ENCODE results near the gene PLPPR2.
"Not testable (repeated sequence)": the region's sequence is repeated elsewhere in the genome, so short reads cannot be mapped to it uniquely, and the experiment has no call there.

The PLPPR2 gene

DNA sequence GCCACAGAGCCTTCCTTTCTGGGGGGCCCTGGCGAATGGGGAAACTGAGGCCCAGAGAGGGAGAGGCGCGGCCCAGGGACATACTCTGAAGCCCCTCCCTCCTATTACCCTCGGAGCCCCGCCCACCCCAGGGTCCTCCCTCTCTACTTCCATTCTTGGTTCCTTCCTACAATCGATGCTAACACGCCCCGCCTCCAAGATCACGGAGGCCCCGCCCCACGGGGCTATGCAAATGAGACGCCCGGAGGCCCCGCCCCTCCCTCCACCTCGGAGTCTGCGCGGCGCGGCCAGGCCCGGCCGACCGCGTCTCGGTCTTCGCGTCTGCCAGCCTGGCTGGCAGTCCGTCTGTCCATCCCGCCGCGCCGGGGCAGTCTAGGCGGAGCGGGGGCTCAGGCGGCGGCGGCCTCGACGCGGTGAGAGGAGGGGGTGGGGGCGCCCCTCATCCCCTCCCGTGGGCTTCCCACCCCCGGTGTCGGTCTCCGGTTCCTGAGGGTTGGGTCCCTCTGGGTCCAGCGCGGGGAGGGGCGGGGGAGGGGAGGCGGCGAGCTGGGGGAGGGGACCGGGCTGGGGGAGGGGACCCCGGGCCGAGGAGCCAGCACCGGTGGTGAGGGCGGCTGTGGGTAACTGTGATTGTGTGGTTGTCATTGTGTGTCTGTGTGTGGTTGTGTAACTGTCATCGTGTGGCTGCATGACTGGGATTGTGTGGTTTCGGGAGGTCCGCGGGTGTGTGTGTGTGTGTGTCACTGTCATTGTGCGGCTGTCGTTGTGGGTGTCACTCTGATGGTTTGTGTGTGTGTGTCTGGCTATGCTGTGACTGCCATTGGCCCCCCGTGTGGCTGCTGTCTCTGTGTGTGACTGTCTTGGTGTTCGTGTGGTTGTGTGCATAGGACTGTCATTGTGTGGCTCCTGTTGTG lies at the start of gene PLPPR2:
Gene PLPPR2 (plus strand): TSS at position 273 of the 914 bp plus-strand sequence. CDS start 2,242 bp downstream, outside the sequence.
- peak within 1 kb of the TSS; percentile 81 for H3K4me3 ChIP-seq (replicated peaks; ENCODE audit: low read depth, low read length)
- TF ChIP-seq, protein P1, sequence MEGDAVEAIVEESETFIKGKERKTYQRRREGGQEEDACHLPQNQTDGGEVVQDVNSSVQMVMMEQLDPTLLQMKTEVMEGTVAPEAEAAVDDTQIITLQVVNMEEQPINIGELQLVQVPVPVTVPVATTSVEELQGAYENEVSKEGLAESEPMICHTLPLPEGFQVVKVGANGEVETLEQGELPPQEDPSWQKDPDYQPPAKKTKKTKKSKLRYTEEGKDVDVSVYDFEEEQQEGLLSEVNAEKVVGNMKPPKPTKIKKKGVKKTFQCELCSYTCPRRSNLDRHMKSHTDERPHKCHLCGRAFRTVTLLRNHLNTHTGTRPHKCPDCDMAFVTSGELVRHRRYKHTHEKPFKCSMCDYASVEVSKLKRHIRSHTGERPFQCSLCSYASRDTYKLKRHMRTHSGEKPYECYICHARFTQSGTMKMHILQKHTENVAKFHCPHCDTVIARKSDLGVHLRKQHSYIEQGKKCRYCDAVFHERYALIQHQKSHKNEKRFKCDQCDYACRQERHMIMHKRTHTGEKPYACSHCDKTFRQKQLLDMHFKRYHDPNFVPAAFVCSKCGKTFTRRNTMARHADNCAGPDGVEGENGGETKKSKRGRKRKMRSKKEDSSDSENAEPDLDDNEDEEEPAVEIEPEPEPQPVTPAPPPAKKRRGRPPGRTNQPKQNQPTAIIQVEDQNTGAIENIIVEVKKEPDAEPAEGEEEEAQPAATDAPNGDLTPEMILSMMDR (IDR thresholded peaks at IDR 0.05; ENCODE audit: low read length, missing control alignments) = no peak
- peak; percentile 86 for DNase-seq (ENCODE audit: low read depth)

- H3K4me3 ChIP-seq (replicated peaks; ENCODE audit: low read depth, low read length) = no peak overlapping the region
- DNase-seq (ENCODE audit: low read depth) = no peak
- TF ChIP-seq, protein P1 (IDR thresholded peaks at IDR 0.05; ENCODE audit: low read length, missing control alignments) = no peak
These were observed 48.9 kb upstream of the PLPPR2 start for GRCh38 chr19:11306337-11306736.

GRCh38 chr19:11320278-11320995 lies 34.8 kb upstream of the PLPPR2 start:
- not testable (repeated sequence) for H3K4me3 ChIP-seq (replicated peaks; ENCODE audit: low read depth, low read length); DNase-seq (ENCODE audit: low read depth)

GRCh38 chr19:11321191-11322126 lies 33.8 kb upstream of the PLPPR2 start:
- no peak for DNase-seq (ENCODE audit: low read depth)
- TF ChIP-seq, protein P1 (IDR thresholded peaks at IDR 0.05; ENCODE audit: low read length, missing control alignments) = no peak
- no peak overlapping the region for H3K4me3 ChIP-seq (replicated peaks; ENCODE audit: low read depth, low read length)

GRCh38 chr19:11322269-11323024 lies 32.8 kb upstream of the PLPPR2 start:
- TF ChIP-seq, protein P1 (IDR thresholded peaks at IDR 0.05; ENCODE audit: low read length, missing control alignments) = no peak
- no peak overlapping the region for H3K4me3 ChIP-seq (replicated peaks; ENCODE audit: low read depth, low read length)

GRCh38 chr19:11323601-11324078 lies 31.6 kb upstream of the PLPPR2 start:
- H3K4me3 ChIP-seq (replicated peaks; ENCODE audit: low read depth, low read length) = no peak overlapping the region
- TF ChIP-seq, protein P1 (IDR thresholded peaks at IDR 0.05; ENCODE audit: low read length, missing control alignments) = no peak

More at GRCh38 chr19:11322269-11323024, 32.8 kb upstream of the PLPPR2 start:
- DNase-seq (ENCODE audit: low read depth) = no peak

More at GRCh38 chr19:11323601-11324078, 31.6 kb upstream of the PLPPR2 start:
- DNase-seq (ENCODE audit: low read depth) = no peak
